ENCODE measurements around the gene EIF2B5. TPM values are rescaled to one million over a fixed set of nuclear protein-coding genes. Genes with fewer than 3 reads are reported as not detected.

Gene EIF2B5
- total RNA-seq, 4 donors from 2014 or later: 45.1 to 49.7 (median 48.1) TPM

DNA sequence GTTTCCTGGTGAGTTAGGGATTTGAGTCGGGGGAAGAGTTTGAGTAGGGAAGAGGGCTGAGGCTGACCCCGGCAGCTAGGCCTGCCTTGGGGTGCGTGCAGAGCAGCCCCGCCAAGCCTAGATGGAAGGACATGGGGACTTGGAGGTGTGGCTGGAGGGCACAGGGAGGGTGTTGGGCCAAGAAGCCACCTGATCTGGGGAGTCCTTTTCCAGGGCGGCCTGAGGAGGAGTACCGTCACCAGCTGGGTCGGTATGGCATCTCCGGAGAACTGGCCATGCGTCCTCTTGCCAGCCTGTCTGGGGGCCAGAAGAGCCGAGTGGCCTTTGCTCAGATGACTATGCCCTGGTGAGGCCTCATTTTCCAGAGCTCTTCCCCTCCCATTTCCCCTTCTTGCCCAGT lies 57.7 kb downstream of the EIF2B5 start:
- intact Hi-C loops (cut with DNase I; ENCODE audit: low total_unique reads): no loop called here
- H3K4me1 ChIP-seq: peaks cover 0 to 5% (median 2%) of the 10 kb centered on the region in 4 donors
- DNase-seq: no peak
- H3K27me3 ChIP-seq: no peaks in the 10 kb centered on the region
- in situ Hi-C loops (cut with MboI; ENCODE audit: low pct_ligation_motif_present in 1 of 4, low pct_unique_long_range_greater_than_20kb in 1 of 4, low sequenced_read_pairs in 3 of 4): no loop called here
- 94% methylated on average over 10 of the region's 10 CpGs; no CpG with 5 or more reads in 1 of the 2 donors for WGBS, 2 donors (ENCODE audit: low coverage in 1 of 2)
- H3K36me3 ChIP-seq: peaks cover 0 to 69% (median 29%) of the 10 kb centered on the region in 4 donors
- H3K27ac ChIP-seq: no peak overlapping the region
- H3K9me3 ChIP-seq: no peaks in the 10 kb centered on the region
- no peak for TF ChIP-seq POLR2AphosphoS5 (IDR thresholded peaks at IDR 0.05)
- TF ChIP-seq POLR2A (IDR thresholded peaks at IDR 0.05): no peak
- TF ChIP-seq EP300 (IDR thresholded peaks at IDR 0.05; ENCODE audit: low read depth): no peak
- TF ChIP-seq, protein P1, sequence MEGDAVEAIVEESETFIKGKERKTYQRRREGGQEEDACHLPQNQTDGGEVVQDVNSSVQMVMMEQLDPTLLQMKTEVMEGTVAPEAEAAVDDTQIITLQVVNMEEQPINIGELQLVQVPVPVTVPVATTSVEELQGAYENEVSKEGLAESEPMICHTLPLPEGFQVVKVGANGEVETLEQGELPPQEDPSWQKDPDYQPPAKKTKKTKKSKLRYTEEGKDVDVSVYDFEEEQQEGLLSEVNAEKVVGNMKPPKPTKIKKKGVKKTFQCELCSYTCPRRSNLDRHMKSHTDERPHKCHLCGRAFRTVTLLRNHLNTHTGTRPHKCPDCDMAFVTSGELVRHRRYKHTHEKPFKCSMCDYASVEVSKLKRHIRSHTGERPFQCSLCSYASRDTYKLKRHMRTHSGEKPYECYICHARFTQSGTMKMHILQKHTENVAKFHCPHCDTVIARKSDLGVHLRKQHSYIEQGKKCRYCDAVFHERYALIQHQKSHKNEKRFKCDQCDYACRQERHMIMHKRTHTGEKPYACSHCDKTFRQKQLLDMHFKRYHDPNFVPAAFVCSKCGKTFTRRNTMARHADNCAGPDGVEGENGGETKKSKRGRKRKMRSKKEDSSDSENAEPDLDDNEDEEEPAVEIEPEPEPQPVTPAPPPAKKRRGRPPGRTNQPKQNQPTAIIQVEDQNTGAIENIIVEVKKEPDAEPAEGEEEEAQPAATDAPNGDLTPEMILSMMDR (IDR thresholded peaks at IDR 0.05): no peak
- no peak overlapping the region for H3K4me3 ChIP-seq

DNA sequence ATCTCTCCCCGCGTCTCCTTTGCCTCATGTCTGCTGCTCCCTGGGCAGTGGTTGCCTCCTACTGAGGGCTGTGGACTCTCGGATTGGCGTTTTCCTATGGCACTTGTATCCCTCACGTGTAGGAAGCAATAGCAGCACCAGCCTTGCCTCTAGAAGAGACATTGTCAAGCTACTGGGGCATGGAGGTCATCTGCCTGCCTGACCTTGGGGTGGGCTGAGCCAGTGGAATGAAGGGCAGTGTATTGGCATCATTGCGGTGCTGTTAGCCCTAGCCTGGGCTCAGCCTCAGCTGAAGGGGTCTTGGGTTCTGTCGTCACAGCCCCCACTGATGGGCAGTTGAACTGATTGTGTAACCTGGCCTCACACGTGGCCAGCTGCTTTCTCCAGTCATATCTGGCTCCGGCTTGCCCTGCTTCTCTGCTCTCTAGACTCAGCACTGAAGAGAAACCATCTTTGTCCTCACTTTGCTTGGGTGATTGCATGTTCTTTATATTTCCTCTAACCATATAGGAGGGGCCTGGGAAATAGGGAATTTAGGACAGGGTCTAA lies 58.9 kb downstream of the EIF2B5 start:
- DNase-seq: no peak
- Histone ChIP-seq H3K4me3 (no peak overlapping the region), H3K27ac (no peak overlapping the region), H3K9me3 (no peaks in the 10 kb centered on the region), H3K36me3 (peaks cover 0 to 63% (median 28%) of the 10 kb centered on the region in 4 donors), H3K4me1 (no peaks in the 10 kb centered on the region), H3K27me3 (no peaks in the 10 kb centered on the region)
- intact Hi-C loops (cut with DNase I; ENCODE audit: low total_unique reads): no loop called here
- in situ Hi-C loops (cut with MboI; ENCODE audit: low pct_ligation_motif_present in 1 of 4, low pct_unique_long_range_greater_than_20kb in 1 of 4, low sequenced_read_pairs in 3 of 4): no loop called here
- TF ChIP-seq EP300 (IDR thresholded peaks at IDR 0.05; ENCODE audit: low read depth): no peak
- TF ChIP-seq POLR2AphosphoS5 (IDR thresholded peaks at IDR 0.05): no peak
- no peak for TF ChIP-seq POLR2A (IDR thresholded peaks at IDR 0.05)
- TF ChIP-seq, protein P1 (IDR thresholded peaks at IDR 0.05): no peak
- 88% methylated on average over 9 of the region's 9 CpGs; no CpG with 5 or more reads in 1 of the 2 donors for WGBS, 2 donors (ENCODE audit: low coverage in 1 of 2)

Small RNAs within 50 kb of the gene (small RNA-seq; reads per million reads assigned to genes)
- gene RF00019: 0 reads per million in 4 donors

Other genes starting within 250 kb of the EIF2B5 start
- 100 to 1,000 TPM in 1 of 4 donors, 10 to 100 TPM in 3; 74.1 to 168 (median 83.8) TPM for gene ABCC5, start 117.5 kb upstream of the EIF2B5 start, total RNA-seq
- gene HTR3D, start 103.6 kb upstream of the EIF2B5 start, total RNA-seq: not detected
- gene HTR3C, start 82.3 kb upstream of the EIF2B5 start, total RNA-seq: under 1 TPM in 1 of 4 donors, not detected in 3; 0.48 TPM
- 1 to 10 TPM in 2 of 4 donors, under 1 TPM in 1, not detected in 1; 0.80 to 1.8 (median 1.3) TPM for gene HTR3E, start 38.3 kb upstream of the EIF2B5 start, total RNA-seq
- 100 to 1,000 TPM in 1 of 4 donors, 10 to 100 TPM in 3; 54.1 to 174 (median 65.7) TPM for gene DVL3, start 20.0 kb downstream of the EIF2B5 start, total RNA-seq
- gene AP2M1, start 39.5 kb downstream of the EIF2B5 start, total RNA-seq: 100 to 1,000 TPM; 153 to 318 (median 182) TPM
- 100 to 1,000 TPM in 2 of 4 donors, 10 to 100 TPM in 2; 58.6 to 286 (median 133) TPM for gene ABCF3, start 50.8 kb downstream of the EIF2B5 start, total RNA-seq
- gene VWA5B2, start 94.2 kb downstream of the EIF2B5 start, total RNA-seq: 1 to 10 TPM in 2 of 4 donors, under 1 TPM in 1, not detected in 1; 0.95 to 5.0 (median 1.4) TPM
- 10 to 100 TPM; 37.3 to 67.3 (median 52.2) TPM for gene ALG3, start 113.6 kb downstream of the EIF2B5 start, total RNA-seq
- 1 to 10 TPM in 3 of 4 donors, not detected in 1; 4.0 to 7.3 (median 5.9) TPM for gene EEF1AKMT4, start 114.3 kb downstream of the EIF2B5 start, total RNA-seq
- gene CAMK2N2, start 126.2 kb downstream of the EIF2B5 start, total RNA-seq: not detected
- not detected for gene ECE2, start 140.7 kb downstream of the EIF2B5 start, total RNA-seq
- gene PSMD2, start 163.9 kb downstream of the EIF2B5 start, total RNA-seq: 100 to 1,000 TPM in 3 of 4 donors, 10 to 100 TPM in 1; 63.6 to 234 (median 195) TPM
- 100 to 1,000 TPM; 135 to 453 (median 217) TPM for gene EIF4G1, start 179.2 kb downstream of the EIF2B5 start, total RNA-seq
- 10 to 100 TPM; 18.5 to 41.1 (median 28.8) TPM for gene FAM131A, start 202.2 kb downstream of the EIF2B5 start, total RNA-seq
- gene CLCN2, start 226.2 kb downstream of the EIF2B5 start, total RNA-seq: 100 to 1,000 TPM in 1 of 4 donors, 10 to 100 TPM in 3; 13.7 to 246 (median 73.1) TPM
- 100 to 1,000 TPM in 3 of 4 donors, 10 to 100 TPM in 1; 74.4 to 206 (median 146) TPM for gene POLR2H, start 226.4 kb downstream of the EIF2B5 start, total RNA-seq
- gene THPO, start 242.8 kb downstream of the EIF2B5 start, total RNA-seq: not detected
- 1 to 10 TPM; 1.9 to 7.0 (median 4.5) TPM for gene CHRD, start 244.7 kb downstream of the EIF2B5 start, total RNA-seq

Data from transverse colon (tissue), 4 donors.